GM23248 (cell line): ENCODE data around the gene GNPDA1.

ENCODE experiments used
- EZH2 ChIP-seq: fragments of 200-600 bp; sonication (generic); IDR thresholded peaks from 2 replicates; pipeline ENCODE4 v1.6.1; 2018; ENCODE audit warnings: antibody characterized with exemption, mild to moderate bottlenecking; ENCODE audit not compliant: insufficient read depth, poor library complexity, severe bottlenecking
- EZH2phosphoT487 ChIP-seq: fragments of 200-600 bp; sonication (generic); IDR thresholded peaks from 2 replicates; pipeline ENCODE4 v1.6.1; 2018; ENCODE audit warnings: antibody characterized with exemption, moderate library complexity, mild to moderate bottlenecking, low read depth; ENCODE audit not compliant: insufficient read depth

DNA sequence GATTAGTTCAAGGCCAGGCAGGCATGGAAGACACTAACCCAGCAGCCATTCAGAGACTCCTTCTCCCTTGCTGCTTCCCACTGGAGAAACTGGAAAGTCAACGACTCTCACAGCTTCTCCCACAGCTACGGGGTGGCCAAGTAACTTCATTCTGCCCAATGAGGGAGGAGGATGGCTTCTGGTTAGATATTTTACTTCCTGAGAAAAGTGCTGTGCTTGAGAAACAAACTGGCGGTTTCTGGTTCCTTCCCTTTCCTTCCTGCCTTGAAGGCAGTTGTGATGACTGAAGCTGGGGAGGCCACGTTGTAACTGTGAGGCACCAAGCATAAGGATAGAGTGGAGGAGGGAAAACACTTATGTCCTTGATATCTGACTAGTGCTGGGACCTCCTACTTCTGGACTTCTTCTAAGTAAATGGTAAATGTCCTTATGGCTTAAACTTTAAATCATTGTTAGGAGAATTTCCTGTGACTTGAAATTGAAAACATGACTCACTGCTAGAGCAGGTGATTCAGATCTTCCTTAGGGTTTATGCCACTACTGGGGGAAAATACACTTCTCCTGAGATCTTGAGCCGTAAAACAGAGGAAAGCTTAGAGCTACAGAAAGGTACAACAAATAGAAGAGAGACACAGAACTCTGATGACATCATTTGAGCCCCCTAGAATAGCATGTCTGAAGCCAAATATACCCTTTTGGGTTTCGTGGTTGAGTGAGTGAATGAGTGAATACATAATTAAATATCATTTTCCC, 3.1 kb upstream of the GNPDA1 start:
- no peak for TF ChIP-seq EZH2
- no peak for TF ChIP-seq EZH2phosphoT487
